Superior temporal gyrus (tissue), 1 donor: ENCODE measurements around the gene CHI3L1.

Experiments
- DNase-seq: peaks from one replicate; pipeline ENCODE4 v3.0.0-alpha.2; 2016; ENCODE audit errors: extremely low spot score

CHI3L1 gene

GRCh38 chr1:203206129-203206687 is 19.7 kb upstream of the CHI3L1 start:
- DNase-seq = no peak

DNA sequence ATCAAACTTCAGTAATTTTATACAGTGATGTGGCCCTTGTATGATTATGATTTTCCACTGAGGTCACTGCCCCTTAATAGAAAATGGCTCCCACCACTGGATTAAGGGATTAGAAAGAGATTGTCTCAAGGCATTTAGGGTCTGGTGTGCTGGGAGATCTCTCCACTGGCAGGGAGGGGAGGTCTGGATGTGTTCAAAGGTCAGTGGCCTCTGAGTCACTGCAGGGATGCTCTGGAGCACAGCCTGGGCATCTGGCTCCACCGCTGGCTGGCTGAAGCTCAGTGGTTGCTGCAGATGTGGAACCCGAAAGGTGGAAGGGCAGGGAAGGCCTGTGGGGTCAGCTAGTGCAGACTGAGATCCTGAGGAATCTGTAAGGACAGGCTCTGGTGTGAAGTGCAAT is 18.3 kb upstream of the CHI3L1 start:
- no peak for DNase-seq

DNA sequence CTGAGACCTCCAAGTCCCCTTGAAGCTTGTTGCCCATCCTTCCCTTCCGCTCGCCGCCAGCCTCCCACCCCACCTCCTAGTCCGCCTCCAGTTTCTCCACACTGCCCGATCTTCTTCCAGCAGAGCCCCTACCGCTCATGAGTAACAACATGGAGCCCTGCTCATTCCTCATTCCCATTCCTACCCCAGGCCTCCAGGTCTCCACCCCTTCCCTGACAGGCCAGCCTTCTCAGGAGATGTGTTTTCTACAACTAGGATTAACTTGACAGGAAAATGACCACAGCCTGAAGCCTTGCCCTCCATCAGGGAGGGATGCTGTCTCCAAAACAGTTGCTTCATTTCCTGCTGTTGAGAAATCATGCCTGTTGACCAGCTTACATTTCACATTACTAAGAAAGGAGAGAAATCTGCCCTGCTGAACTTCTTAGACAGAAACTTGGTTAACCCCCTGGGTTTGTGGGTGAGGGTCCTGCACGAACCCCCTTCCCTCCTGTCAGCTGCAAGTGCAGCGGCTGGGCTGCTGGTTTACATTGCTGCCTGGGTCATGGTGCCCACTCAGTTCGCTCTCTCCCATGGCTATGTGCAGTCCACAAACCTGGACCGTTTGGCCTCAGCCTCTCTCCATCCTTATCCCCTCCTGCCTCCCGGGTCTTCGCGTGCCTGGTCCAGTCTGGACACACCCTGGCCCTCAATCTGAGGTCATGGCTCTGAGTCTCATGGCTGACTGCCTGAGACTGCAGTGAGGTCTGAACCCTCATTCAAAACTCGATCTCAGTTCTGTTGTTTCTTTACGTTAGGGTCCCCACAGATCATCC is 16.1 kb upstream of the CHI3L1 start:
- no peak for DNase-seq

DNA sequence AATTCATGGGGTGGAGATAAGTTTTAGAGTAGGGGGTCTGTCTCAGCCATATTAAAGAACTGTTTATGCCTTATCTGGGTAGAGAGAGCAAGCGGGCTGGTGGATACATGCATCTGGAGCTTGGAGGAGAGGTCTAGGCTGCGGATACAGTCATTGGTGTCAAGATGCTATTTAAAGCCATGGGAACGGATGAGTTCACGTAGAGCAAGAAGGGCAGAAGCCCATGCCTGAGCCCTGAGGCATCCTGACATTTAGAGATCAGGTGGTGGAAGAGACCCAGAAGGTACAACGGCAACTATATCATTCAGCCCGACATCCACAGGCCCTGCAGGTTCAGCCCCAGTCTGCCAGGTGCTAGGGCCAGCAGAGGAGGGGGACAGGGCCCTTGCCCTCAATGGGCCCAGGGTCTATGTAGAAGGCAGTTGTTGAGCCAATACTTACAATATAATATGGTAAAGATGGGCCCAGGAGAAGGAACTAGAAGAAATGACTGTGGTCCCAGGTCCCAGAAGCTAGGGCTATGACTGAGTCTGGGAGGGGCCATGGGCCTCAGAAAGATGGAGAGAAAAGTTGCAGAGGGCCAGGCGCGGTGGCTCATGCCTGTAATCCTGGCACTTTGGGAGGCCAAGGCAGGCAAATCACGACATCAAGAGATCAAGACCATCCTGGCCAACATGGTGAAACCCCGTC is 15.2 kb upstream of the CHI3L1 start:
- DNase-seq = no peak

- DNase-seq = no peak
These were observed 14.4 kb upstream of the CHI3L1 start for GRCh38 chr1:203200916-203201315.

DNA sequence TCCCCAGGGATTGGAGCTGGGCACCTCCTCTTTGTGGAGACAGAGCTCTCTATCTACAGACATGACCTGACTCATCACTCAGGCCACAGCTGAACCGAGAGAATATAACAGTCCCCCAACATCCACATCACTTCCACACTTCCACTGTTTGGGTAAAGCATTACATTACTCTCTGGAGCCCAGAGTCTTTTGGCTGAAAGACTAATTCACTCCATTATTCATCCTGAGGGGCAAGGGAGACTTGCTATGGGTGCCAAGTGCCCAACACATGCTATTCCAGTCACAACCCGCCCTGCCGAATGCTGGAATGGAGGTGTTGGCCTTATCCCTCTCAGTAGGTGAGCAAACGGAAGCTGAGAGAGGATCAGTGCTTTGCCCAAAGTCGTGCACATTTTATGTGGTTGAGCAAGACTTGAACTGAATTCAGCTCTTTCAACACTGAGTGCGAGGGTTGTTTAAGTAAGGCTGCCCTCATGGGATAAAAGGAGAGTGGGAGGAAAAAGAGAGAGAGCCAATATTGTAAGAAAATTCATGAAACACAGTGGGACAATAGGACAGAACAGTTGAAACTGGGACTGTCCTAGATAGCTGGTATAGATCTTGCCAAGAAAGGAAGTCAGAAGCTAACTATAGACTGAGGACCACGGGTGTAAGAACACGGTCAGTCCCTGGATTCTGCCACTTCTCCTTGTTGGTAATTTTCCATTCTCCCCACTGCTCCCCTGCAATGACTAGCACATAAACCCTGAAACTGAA is 13.5 kb upstream of the CHI3L1 start:
- DNase-seq = peak; percentile 79

- DNase-seq = no peak
These were observed 12.9 kb upstream of the CHI3L1 start for GRCh38 chr1:203199481-203199815.

DNA sequence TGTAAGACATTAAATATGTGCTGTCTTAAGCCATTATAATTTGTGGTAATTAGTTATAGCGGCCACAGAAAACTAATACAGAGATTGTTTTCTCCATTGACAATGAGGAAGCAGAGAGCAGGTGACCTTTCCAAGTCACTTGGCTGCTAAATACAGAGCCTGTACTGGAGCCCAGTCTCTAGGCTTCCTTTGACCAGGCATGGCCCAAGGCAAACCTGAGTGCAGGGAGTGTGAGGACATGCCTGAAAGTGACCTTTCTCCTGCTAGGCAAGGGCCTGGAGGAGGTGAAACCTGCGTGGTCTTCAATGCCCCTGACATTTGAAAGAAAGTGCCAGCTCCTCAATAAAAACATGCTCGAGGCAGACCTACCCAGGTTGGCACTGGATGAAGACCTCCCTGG is 12.5 kb upstream of the CHI3L1 start:
- no peak for DNase-seq

DNA sequence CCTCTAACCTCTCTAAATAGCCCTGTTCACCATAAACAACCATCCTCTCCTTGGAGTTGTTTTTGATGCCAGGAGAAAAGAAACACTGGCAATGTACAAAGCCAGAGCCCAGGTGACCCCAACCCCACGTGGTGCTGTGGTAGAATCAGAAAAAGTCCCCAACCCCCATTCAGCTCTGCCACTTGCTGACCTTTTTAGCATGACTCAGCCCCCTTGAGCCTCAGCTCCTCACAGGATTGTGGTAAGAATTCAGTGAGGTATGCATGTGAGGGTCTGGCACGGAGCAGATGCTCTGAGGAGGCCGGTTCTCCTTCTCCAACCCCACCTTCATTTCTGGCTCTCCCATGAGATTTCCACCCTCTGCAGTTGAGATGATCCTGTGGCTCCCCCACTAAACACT is 11.1 kb upstream of the CHI3L1 start:
- no peak for DNase-seq

DNA sequence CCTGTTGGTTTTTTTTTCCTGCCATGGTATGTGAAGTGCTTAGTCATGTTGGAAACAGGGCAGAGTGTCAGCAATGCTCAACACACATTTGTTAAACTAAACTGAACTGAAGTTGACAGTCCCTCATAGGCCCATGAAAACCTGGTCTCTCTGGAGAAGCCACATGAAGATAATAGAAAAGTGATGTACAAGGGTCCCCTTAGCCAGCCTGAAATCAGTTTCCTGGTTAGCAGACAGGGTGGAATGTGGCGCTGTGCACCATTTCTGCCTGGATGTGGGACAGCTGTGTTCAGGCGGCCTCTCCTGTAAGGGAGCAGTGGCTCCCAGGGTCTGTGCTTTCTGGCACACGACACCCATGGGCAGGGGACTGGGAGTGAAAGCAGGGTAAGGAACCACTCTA is 9.9 kb upstream of the CHI3L1 start:
- no peak for DNase-seq

DNA sequence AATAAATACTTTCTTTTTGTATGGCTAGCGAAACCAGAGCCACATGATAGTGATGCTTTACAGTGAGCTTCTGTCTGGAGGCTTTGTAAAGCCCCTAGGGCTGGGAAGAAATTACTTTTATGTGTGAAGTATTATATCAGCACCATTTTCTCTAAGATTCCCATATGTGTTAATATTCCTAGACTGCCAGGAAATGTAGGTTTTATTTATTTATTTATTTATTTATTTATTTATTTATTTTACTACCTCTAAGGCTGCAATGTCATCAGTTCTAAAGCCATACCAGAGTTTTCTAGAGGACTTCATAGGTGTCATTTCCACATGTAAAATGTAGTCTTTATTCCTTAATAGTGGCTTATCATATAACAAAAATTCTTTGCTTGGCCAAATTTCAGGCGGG is 4.4 kb upstream of the CHI3L1 start:
- no peak for DNase-seq

- peak; percentile 55 for DNase-seq
These were observed 3.4 kb upstream of the CHI3L1 start for GRCh38 chr1:203189951-203190352.

DNA sequence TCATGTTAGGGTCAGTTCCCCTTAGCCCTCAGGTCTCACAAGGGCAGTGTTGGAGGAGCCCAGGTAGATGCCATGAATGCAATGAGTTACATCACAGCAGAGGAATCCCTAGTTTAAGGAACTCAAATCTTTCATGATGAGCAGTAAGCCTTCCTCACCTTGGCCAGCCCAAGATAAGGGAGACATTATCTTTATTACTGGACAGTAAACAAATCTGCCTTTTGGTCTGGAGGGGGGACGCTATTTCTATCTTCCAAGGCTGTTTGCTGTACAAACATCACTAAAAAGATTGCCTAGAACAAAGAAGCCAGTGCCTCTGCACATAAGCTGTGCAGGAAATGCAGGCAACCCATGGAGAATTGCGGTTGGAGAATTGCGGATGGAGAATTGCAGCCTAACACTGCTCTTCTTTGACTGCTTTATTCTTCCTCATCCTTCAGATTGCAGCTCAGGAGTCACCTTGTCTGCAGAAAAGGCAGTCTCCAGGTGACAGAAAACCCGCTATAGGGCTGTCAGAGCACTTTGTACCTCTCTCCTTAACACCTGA is 2.3 kb upstream of the CHI3L1 start:
- no peak for DNase-seq

- DNase-seq = peak; percentile 43
These were observed 1.3 kb upstream of the CHI3L1 start for GRCh38 chr1:203187689-203188264.

DNA sequence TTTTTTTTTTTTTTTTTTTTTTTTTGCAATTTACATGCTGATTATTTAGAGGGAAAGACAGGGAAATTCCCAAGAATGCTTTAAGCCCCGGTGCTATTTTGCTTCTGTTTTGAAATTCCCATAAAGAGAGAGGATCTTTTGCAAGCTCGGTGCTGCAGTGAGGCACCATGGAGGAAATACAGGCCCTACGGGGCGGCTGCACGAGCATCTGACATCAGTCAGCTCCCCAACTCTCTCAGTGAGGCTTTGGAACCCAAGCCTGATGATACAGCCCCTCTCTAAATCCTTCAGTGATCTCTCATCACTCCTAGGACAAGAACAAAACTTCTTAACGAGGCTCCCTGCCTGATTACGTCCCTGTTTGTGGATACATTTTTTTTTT is 791 bp upstream of the CHI3L1 start:
- no peak for DNase-seq

- no peak for DNase-seq
These were observed 436 bp downstream of the CHI3L1 start for GRCh38 chr1:203186091-203186445.

GRCh38 chr1:203185585-203185984 is 919 bp downstream of the CHI3L1 start:
- DNase-seq = no peak

- no peak for DNase-seq
These were observed 1.4 kb downstream of the CHI3L1 start for GRCh38 chr1:203185061-203185461.

GRCh38 chr1:203184467-203184866 is 2.0 kb downstream of the CHI3L1 start:
- DNase-seq = no peak

DNA sequence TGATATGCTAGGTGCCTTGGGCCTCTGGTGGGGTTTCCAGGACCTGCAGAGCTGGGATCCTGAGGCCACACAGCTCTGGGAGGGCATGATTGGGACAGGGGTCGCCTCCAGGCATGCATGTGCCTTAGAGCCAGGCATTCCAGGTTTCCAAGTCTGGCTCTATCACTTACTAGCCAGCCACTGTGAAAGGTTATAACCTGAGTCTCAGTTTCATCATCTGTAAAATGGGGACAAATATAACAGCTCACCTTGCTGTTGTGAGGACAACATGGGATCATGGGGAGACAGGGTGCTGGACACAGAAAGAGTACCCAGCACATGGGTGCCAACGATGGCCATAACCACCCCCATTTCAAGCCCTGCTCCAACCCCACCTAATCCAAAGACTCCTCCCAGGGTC is 2.7 kb downstream of the CHI3L1 start:
- DNase-seq = no peak

GRCh38 chr1:203182387-203182953 is 4.0 kb downstream of the CHI3L1 start:
- no peak for DNase-seq
